GM03348 (cell line): Measurements from ENCODE around the gene CPLANE2.

Experiments used
- DNase-seq: peaks from one replicate; pipeline ENCODE4 v3.0.0; 2012; ENCODE audit warnings: low spot score

CPLANE2 gene

DNA sequence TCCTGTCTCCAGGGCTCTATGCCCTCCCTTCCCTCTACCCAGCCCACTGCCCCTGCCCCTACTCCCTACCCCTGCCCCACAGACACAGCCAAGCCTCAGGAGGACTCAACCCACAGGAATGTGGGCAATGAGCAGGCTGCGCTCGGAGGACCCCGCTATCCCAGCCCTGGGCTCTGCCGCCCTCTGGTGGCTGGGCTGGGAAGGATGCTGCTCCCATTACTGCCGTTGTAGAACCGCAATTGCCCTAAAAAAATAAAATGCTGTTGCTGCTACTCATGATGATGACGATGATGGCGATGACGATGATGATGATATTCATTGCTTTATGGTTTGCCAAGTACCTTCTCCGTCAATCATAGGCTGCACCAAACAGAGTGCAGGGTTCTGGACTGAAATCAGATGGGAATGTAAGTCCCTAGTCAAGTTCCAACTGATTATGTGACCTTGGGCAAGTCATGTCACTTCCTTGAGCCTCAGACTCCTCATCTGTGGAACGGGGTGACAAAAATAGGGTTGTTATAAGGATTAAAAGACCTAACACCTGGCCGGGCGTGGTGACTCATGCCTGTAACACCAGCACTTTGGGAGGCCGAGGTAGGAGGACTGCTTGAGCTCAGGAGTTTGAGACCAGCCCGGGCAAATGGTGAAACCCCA is 49.1 kb downstream of the CPLANE2 start:
- DNase-seq = peak; percentile 94

DNA sequence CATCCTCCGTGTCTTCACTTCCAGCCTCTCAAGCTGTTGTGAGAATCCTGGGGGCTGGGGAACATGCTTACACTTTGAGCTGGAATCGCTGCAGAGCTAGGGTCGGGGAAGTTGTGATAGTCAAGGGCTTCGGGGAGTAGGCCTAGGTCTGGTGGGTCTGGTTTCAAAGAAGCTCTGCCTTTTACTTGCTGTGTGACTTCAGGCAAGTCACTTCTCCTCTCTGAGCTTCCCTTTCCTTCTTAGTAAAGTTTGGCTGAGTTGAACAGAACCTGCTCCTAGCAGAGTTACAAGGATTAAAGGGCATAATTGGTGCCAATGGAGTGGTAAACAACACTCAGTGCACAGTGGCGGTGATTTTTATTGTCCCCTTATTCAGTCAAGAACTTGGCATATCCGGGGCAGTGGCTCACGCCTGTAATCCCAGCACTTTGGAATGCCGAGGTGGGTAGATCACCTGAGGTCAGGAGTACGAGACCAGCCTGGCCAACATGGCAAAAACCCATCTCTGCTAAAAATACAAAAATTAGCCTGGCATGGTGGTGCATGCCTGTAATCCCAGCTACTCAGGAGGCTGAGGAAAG is 50.2 kb downstream of the CPLANE2 start:
- DNase-seq = no peak

DNA sequence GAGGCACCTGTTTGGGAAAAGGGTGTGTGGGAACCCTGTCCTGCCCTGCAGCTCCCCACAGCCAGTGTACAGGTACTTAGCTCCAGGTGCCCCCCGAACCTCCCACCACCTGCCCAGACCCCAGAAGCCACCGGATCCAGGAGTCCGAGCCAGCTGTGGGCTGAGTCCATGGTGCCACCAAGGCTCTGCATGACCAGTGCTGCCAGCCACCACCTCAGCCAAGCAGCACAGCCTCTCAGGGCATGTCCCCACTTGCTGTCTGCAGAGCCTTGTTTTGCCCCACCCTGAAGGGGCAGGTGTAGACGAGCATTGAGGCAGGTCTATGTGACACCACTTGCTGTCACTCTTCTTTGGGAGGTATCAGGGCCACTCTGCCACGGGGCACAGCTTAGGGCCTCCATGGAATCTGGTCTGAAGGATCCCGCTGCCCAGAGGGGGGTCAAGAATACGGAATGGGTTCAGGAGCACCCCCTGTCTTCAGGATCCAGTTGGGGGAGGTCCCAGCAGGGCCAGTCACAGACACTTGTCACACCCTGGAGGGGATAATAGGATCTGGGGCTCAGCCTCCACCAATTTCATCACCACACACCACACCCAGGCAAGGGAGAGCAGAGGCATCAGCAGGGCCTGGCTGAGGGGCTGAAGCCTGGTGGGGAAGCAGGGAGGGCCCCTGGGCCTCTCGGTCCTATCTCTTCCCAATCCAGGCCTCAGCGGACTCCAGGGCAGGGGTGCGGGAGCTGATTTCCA is 52.3 kb downstream of the CPLANE2 start:
- DNase-seq = no peak

DNA sequence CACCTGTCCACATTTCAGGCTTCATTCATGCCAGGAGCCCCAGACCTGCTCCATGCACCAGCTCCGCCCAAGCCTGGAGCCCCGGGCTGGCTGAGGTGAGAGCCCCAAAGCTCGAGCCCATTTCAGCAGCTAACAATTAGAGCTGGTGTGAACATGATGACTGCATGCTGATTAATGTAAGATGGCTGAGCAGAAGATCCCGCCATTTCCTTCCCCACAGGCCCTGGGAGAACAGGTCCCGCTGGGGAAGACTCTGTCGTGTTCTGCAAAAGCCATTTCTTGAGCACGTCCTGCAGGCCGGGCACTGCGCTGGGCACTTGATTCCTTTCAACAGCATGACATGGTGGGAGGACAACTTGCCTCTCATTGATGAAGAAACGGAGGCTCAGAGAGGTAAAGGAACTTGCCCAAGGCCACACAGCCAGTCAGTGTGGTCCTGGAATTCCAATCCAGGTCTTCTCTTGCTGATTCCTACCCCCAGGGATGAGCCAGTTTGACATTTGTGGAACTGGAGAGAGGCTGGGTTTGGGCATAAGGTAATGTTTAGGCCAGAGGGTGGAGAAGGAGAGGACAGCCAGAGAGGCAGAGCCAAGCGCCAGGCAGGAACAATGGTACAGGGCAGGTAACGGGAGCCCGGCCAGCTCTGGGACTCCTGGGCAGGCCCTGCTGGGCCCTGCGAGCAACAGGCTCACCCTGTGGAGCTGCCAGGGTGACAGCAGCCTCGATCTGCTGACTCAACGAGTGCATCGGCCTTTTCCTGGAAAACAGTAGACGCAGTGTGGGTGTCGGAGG is 53.0 kb downstream of the CPLANE2 start:
- DNase-seq = no peak

DNA sequence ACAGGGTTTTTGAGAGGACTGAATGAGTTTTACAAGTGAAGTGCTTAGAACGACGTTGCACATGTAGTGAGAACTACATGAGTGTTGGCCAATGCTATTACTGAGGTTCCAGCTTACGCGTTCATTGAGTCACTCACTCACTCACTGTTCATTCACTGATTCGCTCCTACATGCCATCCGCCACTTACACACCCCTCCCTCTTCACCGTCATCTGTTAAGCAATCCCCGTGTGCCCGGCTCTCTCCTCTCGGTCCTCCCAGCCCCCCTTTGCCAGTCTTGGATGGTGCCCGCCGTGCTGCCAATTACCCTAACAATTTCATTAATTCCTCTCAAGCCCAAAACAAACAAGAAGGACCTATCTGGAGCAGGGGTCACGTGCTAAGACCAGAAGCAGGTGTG is 53.8 kb downstream of the CPLANE2 start:
- peak; percentile 89 for DNase-seq

DNA sequence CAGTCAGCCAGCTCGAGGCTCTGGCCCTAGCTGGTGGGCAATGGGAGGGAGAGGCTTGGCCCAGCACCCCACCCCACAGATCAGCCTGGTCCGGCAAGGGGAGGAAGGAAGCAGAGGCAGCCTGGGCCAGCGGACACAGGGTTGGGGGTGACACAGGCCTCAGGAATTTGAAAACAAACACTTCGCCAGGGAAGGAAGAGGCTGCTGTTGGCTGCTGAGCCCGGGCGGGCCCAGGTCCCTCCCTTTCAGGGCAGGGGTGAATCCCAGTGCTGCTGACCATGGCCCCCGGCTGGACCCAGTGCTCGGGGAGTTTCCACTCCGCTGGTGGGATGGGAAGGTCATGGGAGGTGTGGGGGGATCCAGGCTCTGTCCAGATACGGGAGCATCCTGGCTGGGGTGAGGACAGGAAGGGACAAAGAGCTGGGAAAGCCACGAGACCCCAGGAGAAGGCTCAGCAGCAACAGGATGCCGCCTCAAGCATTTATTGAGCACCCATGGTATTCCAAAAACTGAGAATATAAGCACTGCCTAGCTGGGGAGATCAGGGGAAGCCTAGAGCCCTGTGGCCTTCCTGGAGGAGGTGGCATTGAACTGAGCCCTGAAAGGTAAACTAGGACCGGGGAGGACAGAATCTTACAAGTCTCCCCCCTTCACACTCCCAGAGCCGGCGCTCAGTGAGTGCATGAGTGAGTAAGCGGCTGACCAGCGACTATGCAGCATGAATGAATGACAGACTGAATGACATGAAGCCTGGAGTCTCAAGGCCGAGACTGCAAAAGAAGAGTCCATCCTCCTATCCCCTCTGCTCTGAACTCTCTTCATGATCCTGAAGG is 54.9 kb downstream of the CPLANE2 start:
- DNase-seq = peak; percentile 94
